Psoas muscle (tissue), 8 donors: ENCODE data around the gene ACAP3. TPM values are rescaled to one million over a fixed set of nuclear protein-coding genes. Genes with fewer than 3 reads are reported as not detected.
A peak's percentile ranks its signal among the peaks of the same experiment; 100 is the strongest.

ENCODE experiments used
- ATAC-seq, 4 donors: fragments of 200-7000 bp; cut with Tn5 transposase; one replicate each; pipeline ENCODE4 v1.9.1; 2020; ENCODE audit warnings: moderate library complexity in 3 of 4, mild to moderate bottlenecking in 2 of 4
- DNase-seq, 2 donors: peaks; one replicate each; pipeline ENCODE4 v3.0.0-alpha.2; 2020
- H3K27ac ChIP-seq: fragments of 200-600 bp; one replicate; pipeline ENCODE4 v1.8.0; 2022
- H3K27me3 ChIP-seq, 3 donors: fragments of 200-600 bp in 1 of 3; one replicate each; pipeline versions ENCODE4 v1.6.1 to v1.8.0; 2013 to 2022; ENCODE audit warnings: low read length in 2 of 3, mild to moderate bottlenecking in 2 of 3, moderate library complexity in 1 of 3; ENCODE audit not compliant: insufficient read depth in 3 of 3
- H3K36me3 ChIP-seq, 2 donors: fragments of 200-600 bp in 1 of 2; one replicate each; pipeline versions ENCODE4 v1.6.1 to v1.8.0; 2013 to 2022; ENCODE audit warnings: low read depth in 1 of 2, mild to moderate bottlenecking in 1 of 2, moderate library complexity in 1 of 2; ENCODE audit not compliant: insufficient read depth in 1 of 2
- H3K4me1 ChIP-seq: fragments of 200-600 bp; one replicate; pipeline ENCODE4 v1.8.0; 2022
- H3K4me3 ChIP-seq: fragments of 200-600 bp; one replicate; pipeline ENCODE4 v1.8.0; 2022; ENCODE audit warnings: mild to moderate bottlenecking
- H3K9me3 ChIP-seq: fragments of 200-600 bp; one replicate; pipeline ENCODE4 v1.8.0; 2022
- CTCF ChIP-seq: fragments of 200-600 bp; IDR thresholded peaks from one replicate; pipeline ENCODE4 v1.8.0; 2022; ENCODE audit warnings: antibody characterized with exemption
- WGBS, 3 donors: extraction: QIAGEN DNeasy Blood & Tissue Kit; methylation state at CpG; one replicate each; pipeline versions ENCODE4 v1.1.6 to v1.1.7; 2013; 5-methylcytosine and 5-hydroxymethylcytosine counted together
- intact Hi-C, 2 donors: fragments of 100-400 bp; cut with DNase I; formaldehyde crosslinking; loops; one replicate each; pipeline versions ENCODE4 v1.11.0 to v1.14.2; 2022
- polyA plus RNA-seq, 3 donors: library from polyadenylated mRNA; stranded (reverse); fragments of 200-250 nt; gene quantifications; one replicate each; pipeline ENCODE4 v1.2.3, GENCODE V29; 2013
- total RNA-seq, 4 donors: library from RNA; stranded (reverse); fragmentation: NEBNext Ultra II Directional in 2 of 4; extraction: Animal tissue kit (Norgen Biotek cat#: 25700) in 2 of 4; gene quantifications; one replicate each; pipeline versions ENCODE4 v1.2.1 to v1.2.4, GENCODE V29; 2021 to 2023
- donor health status: healthy with polysubstance abuse.
- donor health status: DM: no; HTN: no; CAD: no; lungs with moderate emphysema.
- donor health status: Bipolar disorder and iron deficiency.
- donor health status: healthy.
- donor health status: DM: yes; HTN: yes; CAD: no.
- donor health status: DM: no; HTN: no; CAD: no.
- donor health status: DM: no; HTN: no; CAD: no.
- donor health status: DM: yes; HTN: yes; CAD: no.

ACAP3 gene
- total and polyA plus RNA-seq, 7 donors: 14.7 to 32.0 (median 23.7) TPM

- Histone ChIP-seq H3K27ac (no peak overlapping the region), H3K4me3 (no peak overlapping the region), H3K4me1 (peaks cover 19% of the 10 kb centered on the region), H3K27me3 (no peaks in the 10 kb centered on the region), H3K9me3 (no peaks in the 10 kb centered on the region), H3K36me3 (peaks cover 2 to 52% of the 10 kb centered on the region in 2 donors)
- no peak for TF ChIP-seq CTCF
- DNase-seq: no peak
- no peak for ATAC-seq
- intact Hi-C loops: no loop called here
- 80 to 85% (median 84%) methylated on average over 21 of the region's 21 CpGs for WGBS, 3 donors
These were observed 28.1 kb upstream of the ACAP3 start for GRCh38 chr1:1335792-1336248.

GRCh38 chr1:1335283-1335682 is 27.6 kb upstream of the ACAP3 start:
- Histone ChIP-seq H3K9me3 (no peaks in the 10 kb centered on the region), H3K4me3 (no peak overlapping the region), H3K4me1 (peaks cover 25% of the 10 kb centered on the region), H3K36me3 (peaks cover 2 to 50% of the 10 kb centered on the region in 2 donors), H3K27ac (no peak overlapping the region), H3K27me3 (no peaks in the 10 kb centered on the region)
- DNase-seq (no peak), ATAC-seq (no peak)
- intact Hi-C loops: no loop called here
- 65 to 71% (median 68%) methylated on average over 15 to 16 of the region's 16 CpGs for WGBS, 3 donors
- no peak for TF ChIP-seq CTCF

DNA sequence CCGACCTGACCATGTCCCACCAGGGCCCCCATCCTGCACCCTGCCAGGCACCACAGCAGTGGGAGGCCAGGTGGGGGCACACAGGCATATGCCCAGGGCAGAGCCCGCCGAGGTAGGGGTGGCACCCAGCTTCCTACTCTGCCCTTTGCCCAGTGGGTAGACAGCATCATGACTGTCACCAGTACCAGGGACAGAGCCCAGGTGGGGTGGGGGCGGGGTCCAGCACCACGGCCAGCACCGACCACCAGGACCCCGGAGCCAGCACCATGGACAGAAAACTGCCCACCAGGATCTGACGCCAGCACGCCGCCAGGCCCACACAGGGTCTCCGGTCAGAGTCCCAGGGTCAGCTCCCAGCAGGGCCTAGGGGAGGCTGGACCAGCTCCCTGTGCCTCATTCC is 27.1 kb upstream of the ACAP3 start:
- no peak overlapping the region for H3K27ac ChIP-seq
- H3K9me3 ChIP-seq: no peaks in the 10 kb centered on the region
- peaks cover 28% of the 10 kb centered on the region for H3K4me1 ChIP-seq
- no peak overlapping the region for H3K4me3 ChIP-seq
- 59 to 65% (median 64%) methylated on average over 6 to 11 of the region's 11 CpGs for WGBS, 3 donors
- DNase-seq: no peak
- intact Hi-C loops: no loop called here
- no peak for ATAC-seq
- TF ChIP-seq CTCF: no peak
- no peaks in the 10 kb centered on the region for H3K27me3 ChIP-seq
- H3K36me3 ChIP-seq: peaks cover 2 to 45% of the 10 kb centered on the region in 2 donors

GRCh38 chr1:1333551-1334241 is 26.0 kb upstream of the ACAP3 start:
- H3K9me3 ChIP-seq: no peaks in the 10 kb centered on the region
- WGBS, 3 donors: 36 to 80% (median 51%) methylated on average over 32 to 36 of the region's 36 CpGs
- H3K4me1 ChIP-seq: peaks cover 28% of the 10 kb centered on the region
- intact Hi-C loops: no loop called here
- no peak overlapping the region for H3K27ac ChIP-seq
- ATAC-seq: peak; percentile 3 to 41 (median 20)
- no peaks in the 10 kb centered on the region for H3K27me3 ChIP-seq
- peak; percentile 53 to 78 for DNase-seq
- TF ChIP-seq CTCF: no peak
- peaks cover 2 to 38% of the 10 kb centered on the region in 2 donors for H3K36me3 ChIP-seq
- H3K4me3 ChIP-seq: no peak overlapping the region
